NCI-H446 (cell line): ENCODE measurements around the gene HS3ST4.
A peak's percentile ranks its signal among the peaks of the same experiment; 100 is the strongest.

Experiments used
- DNase-seq, 2 experiments: peaks; one replicate each; lab custom pipeline; 2025; lab: John Stamatoyannopoulos, UW

The HS3ST4 gene

DNA sequence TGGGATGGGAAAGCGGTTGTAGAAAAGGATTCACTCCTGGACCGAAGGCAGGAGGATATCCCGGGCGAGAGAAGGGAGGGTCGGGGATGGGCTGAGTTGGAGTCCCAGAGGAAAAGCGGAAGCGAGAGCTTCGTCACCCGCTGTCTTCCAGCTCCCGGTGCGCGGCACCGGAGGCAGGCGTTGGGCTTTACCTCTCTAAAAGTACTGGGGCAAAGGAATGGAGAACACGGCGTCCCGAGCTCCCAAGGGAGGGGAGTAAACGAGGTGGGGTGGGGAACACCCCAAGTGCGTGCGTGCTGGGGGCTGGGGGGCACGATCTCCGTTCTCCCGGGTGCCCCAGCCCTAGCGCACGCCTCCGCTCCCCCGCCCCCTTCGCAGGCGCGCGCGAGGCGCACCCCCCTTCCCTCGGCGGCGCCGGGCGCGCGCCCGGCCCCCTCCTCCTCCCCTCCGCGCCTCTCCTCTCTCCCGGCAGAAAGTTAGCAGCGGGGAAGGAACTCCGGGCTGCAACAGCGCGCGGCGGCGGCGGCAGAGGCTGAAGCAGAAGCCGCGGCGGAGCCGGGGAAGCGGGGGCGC is at the start of gene HS3ST4:
TSS of gene HS3ST4 (plus strand) at position 441 of the 573 bp plus-strand sequence.
- DNase-seq = no peak

DNA sequence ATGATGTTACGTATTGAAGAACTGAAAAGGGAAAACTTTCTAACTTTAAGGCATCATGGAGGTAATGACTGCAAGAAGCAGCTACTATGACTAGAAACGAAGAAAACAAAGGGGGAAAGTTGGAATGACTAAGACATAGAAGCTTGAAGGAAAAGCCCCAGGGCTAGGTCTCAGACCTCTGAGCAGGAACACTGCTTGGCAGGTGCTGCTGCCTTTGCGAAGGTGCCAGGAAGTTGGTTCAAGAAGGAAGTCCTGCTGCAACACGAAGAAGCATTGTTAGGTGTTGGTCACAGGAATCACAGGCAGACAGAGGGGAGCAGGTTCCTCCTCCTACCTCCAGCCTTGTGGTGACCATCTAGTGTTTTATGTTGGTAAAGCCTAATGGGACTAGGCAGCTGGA is 48.1 kb upstream of the HS3ST4 start:
- no peak for DNase-seq

DNA sequence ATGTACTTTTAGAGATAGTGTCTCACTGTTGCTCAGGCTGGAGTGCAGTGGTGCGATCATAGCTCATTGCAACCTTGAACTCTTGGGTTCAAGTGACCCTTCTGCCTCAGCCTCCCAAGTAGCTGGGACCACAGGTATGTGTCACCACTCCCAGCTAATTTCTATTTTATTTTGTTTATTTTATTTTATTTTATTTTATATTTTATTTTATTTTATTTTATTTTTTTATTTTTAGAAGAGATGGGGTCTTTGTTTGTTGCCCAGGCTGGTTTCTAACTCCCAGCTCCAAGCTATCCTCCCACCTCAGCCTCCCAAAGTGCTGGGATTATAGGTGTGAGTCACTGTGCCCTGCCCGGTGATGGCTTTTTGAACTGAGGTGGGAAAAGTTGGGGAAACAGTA is 35.1 kb upstream of the HS3ST4 start:
- DNase-seq = no peak

DNA sequence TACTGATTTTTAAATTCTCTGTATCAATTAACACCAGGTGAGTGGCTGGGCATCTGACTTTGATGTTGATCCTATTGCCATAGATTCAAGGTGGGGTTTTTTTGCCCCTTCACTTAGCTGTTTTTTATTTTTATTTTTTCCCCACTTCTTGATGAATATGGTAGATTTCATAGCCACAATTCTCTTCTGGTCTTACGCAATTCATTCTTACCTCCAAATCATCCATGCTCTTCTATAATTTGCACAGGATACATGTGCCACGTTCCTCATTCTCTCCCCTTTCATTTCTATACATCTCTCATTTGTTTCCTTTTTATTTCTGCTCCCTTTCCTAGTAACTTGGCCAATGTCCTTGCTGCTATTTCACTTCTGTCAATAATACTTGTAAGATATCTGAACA is 14.9 kb upstream of the HS3ST4 start:
- no peak for DNase-seq

DNA sequence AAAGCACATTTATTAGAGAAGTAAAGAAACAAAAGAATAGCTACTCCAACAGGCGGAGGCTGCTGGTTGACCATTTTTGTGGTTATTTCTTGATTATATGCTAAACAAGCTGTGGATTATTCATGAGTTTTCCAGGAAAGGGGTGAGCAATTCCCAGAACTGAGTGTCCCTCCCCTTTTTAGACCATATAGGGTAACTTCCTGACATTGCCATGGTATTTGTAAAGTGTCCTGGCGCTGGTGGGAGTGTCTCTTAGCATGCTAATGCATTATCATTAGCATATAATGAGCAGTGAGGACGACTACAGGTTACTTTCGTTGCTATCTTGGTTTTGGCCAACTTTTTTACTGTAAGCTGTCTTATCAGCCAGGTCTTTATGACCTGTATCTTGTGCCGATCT is 12.2 kb upstream of the HS3ST4 start:
- DNase-seq = no peak

DNA sequence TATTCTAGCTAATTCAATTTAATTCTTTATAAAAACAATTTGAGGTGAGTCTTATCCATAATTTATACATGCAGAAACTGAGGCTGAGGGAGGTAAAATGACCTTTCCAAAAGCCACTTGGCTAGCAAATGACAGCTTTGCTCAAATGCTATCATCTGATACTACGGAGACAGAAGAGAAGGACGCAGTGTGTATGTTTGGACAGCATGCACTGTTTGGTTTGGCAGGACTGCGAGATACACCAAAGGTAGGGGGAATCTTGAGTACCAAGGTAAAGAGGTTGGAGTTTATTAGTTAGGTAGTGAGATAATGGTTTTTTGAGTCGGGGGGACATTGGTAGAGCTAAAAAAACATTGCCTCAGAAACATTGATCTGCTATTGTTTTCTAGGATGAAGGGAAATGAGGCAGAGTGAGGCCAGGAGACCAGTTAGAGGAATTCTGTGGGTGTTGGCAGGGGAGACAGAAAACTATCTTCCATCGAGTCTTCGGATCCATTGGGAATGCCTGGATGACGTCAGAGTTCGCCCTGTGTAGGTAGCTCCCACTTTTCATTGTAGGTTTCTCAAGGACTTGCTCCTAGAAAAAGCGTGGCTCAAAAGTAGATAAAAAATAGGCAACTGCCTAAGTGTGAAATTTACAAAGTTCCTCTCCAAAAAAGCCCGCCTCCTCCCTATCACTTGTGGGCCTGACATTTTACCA is 2.5 kb upstream of the HS3ST4 start:
- no peak for DNase-seq

DNA sequence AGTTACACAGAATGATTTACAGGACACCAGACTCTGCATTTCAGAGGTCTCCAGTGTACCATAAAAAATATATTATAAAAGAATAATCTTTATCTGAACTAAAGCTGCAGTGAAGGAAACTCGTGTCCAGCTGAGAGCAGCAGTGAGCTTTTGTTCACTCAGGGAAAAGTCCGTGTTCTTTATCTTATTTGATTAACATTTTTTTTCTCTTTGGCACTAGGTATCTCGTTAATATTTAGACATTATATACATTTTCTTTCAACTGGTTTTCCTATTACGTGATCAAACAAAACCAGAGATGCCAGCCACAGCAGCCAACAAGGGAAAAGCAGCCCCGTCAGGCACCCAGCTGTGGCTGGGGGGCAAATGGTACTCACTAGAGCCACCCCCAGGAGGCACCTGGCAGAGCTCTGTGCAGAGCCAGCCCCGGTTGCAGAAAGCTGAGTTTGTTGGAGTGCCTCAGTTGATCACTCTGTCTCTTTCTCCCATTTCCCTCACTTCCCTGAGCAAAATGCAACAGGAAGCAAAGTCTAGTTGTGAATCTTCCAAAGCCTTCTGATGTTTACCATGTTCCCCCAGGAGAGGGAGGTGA is 1.1 kb upstream of the HS3ST4 start:
- DNase-seq = no peak

DNA sequence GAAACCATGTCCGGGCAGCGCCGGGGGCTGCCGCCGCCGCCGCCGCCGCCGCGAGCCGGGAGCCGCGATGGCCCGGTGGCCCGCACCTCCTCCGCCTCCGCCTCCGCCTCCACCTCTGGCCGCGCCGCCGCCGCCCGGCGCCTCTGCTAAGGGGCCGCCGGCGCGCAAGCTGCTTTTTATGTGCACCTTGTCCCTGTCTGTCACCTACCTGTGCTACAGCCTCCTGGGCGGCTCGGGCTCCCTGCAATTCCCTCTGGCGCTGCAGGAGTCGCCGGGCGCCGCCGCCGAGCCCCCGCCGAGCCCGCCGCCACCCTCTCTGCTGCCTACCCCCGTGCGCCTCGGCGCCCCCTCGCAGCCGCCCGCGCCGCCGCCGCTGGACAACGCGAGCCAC is 587 bp downstream of the HS3ST4 start:
- DNase-seq = no peak

DNA sequence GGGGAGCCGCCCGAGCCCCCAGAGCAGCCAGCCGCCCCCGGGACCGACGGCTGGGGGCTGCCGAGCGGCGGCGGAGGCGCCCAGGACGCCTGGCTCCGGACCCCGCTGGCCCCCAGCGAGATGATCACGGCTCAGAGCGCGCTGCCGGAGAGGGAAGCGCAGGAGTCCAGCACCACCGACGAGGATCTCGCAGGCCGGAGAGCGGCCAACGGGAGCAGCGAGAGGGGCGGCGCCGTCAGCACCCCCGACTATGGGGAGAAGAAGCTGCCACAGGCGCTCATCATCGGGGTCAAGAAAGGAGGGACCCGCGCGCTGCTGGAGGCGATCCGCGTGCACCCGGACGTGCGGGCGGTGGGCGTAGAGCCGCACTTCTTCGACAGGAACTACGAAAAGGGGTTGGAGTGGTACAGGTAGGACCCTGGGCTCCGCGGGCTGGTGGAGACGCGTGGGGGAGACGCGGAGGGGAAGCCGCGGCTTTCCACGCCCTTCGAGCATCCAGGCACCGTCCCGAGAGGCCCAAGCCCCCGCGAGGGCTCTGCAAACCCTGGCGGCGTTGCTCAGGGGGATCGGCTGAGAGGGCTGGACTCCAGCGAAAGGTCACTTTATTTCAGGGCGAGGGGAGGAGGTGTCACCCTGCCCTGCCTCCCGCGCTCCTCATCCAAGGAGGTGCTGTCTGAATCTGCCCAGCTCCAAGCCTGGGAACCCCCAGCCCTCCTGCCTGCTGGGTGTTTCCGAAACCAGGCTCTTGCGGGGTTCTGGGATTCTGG is 1.2 kb downstream of the HS3ST4 start:
- DNase-seq = no peak

DNA sequence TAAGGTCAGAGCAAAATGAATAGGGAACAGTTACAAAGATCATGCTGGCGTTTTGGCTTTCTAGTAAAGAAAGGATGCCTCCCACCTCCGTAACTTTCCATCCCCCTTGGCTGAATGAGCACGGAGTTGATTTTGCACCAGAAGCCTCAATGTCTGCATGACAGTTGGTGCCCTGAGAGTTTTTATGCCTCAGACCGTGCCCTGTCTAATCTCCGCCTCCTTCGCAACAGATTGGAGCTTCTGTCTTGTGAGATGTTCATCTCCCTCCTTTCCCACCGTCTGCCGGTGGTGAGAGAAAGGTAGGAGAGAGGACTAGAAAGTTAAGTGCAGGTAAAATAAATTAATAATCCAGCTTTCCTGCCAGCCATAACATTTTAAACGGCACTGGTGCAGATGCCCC is 1.9 kb downstream of the HS3ST4 start:
- no peak for DNase-seq

DNA sequence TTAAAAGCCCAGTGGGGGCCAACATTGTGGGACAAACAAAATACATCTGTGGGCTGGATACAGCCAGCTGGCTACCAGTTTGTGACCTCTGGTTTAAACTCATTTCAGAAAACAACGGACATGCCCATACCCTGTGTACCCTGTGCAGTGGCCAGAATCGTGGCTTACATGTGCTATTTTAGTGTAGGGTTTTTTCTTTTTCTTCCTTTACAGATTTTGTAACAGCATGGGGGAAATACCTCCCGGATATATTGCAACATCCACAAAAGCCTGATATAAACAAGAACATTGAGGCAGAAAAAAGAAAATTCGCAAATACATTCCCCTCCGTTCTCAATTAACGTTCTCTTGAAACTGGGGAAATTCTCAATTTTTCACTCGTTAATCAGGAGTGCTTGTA is 7.3 kb downstream of the HS3ST4 start:
- DNase-seq = no peak

DNA sequence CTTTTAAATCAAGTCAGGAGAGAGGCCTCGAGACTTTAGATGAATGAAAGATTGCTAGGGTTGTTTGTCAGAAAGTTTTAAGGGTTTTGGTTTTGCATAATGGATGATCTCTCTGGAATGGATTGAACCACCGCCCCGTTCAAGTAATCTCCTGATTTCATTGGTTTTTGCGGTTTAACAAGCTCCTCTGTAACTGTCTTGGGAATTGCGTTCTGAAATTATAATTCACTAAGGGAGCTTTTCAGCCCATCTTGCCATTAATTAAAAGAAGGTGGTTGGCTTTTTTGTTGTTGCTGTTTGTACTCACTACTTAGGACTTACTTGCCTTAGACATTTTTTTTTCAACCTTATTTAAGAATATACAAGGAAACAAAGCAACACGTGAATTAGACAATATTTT is 8.8 kb downstream of the HS3ST4 start:
- no peak for DNase-seq

DNA sequence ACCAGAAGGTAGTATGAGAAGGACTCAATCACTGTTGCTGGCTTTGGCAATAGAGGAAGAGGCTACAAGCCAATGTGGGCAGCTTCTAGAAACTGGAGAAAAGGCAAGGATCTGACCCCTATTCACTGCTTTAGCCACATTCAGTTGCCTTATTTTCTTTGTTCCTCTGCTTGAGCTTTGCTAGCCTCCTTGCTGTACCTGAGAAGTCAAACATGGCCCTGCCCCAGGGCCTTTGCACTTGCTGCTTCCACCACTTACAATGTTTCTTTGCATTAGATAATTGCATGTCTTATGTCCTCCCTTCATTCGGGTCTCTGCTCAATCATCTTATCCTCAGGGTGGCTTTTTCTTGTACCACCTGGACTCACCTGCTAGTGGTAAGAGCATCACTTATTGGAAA is 15.8 kb downstream of the HS3ST4 start:
- no peak for DNase-seq

DNA sequence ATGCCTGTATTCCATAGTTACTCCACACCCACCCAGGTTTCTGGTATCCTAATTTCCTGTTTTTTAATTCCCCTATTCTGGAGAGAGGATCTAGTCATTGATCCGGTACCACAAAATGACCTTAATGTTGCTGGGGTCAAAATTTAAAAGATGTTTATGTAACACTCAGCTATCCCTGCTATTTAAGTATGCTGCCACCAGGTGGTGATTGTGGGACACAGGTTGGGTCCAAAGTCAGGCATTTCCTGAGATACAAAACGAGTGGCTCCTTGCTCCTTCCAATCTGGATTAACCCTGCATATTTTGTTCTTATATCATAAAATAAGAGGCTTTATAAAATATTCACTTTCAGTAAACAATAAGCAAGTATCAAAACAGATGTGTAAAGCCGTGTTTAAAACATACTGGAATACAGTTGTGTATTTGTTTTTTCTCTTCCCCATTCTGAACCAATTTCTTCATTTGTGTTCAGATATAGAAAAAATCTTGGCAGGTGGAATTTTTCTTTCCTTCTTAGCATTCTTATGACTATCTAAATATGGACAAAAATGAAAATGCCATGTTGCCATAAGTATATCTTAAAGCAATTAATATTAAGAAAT is 16.3 kb downstream of the HS3ST4 start:
- peak in 1 of 2 experiments; percentile 21 for DNase-seq

DNA sequence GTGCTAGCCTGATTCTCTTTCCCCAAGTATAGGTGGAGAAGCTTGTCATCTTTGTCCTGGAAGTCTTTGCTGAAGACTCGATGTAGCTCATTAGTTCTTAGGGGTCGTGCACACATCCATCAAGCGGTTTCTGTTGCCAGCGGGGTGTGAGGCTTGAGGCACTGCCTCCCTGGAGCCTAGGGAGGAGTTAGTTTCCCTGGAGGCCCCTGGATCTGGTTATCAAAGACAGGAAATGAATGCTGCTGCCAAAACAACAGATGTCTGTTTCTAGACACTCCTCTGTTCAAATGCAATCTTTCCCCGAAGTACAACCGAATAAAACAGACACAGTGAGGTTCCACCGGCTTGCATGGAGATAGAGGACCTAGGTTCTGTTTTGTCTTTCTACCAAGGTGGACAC is 17.5 kb downstream of the HS3ST4 start:
- DNase-seq = no peak

DNA sequence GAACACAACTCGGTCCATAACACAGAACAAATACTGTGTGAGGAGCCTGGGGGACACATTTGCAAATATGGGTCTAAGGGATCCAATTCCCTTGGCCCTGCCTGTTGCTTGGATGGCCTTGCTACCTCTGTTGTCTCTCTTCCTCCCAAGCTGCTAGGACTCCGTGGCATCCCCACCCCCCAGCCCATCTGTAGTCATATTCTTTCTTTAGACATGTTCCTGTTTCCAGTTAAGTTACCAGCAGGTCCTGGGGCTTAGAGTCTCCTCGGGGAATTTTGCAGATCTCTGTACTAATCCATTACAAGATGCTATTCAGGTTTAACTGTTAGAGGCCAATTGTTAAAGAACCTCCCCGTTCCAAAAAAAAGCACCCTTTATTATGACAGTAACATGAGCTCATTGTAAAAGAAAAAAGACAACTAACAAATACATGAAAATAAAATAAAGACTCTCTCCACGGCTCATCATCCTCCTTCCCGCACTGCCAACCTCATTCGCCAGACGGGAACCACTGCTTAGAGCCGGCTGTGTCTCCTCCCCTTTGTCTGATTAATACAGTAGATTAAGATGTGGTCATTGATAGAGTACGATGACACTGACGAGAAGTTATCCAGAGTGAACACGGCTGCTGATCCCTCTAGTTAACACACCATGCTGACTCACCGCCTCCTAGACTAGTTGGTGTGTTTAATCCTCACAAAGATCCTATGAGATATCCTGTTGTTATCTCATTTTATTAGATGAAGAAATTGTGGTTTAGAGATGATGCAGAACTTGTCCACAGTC is 22.2 kb downstream of the HS3ST4 start:
- DNase-seq = no peak

DNA sequence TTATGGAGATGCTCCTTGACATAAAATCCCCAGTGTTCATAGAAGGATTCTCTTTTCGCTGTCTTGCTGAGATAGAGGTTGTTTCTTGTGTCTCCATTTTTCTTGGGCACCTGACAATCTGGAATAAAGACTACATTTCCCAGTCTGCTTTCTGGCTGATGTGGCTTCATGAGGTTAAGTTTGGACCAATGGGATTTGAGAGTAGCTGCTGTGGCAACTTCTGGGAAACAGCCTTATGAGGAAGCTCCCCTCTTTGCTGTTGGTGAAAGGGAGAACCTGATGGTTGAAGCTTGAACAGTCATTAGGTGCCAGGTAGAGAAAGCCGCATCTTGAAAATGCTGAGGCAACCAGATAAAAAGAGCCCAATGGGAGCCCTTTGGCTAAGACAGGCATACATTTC is 24.4 kb downstream of the HS3ST4 start:
- DNase-seq = no peak

DNA sequence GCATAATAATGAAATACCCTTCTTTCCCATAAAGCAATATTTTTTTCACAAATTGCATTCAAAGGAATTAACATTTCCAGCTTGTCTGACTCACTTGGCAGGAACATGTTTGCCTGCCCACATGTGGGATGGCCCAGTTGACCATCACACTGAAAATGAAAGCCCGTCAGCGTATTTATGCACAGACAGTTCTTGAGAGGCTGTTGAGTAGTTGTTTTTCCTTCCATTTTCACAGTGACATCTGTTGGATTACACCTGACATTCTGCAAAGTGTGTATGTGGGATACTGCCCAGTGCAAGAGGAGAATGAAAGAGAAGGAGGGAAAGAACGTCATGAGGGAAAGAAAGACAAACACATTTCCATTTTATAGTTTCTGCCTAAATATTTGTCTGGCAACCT is 29.7 kb downstream of the HS3ST4 start:
- DNase-seq = no peak

DNA sequence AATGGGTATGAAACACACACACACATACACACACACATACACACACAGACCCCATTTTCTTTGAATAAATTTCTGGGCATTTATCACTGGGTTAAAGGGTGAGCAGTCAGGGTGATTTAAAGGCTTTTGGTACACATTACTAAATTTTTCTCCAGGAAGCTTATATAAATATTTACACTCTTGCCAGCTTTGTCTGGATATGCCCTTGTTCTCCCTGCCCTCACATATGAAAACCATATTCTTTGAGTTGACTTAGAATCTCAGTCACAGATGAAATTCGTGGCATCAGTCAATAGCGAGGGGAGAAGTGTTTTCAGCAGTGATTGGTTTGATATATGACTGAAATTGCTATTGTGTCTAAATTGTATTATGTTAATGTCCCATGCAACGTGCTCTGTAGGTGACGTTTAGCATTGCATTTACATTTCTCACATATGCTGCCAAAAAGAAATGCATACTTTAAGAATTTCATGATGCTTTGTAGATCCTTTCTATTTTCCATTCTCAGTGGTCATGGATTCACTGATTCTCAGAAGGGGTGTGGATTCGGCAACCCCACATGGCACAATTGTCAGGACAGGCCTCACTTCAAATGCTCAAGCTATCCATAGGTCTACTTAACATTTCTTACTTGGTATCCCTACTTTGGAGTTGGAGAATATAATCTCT is 34.8 kb downstream of the HS3ST4 start:
- no peak for DNase-seq

DNA sequence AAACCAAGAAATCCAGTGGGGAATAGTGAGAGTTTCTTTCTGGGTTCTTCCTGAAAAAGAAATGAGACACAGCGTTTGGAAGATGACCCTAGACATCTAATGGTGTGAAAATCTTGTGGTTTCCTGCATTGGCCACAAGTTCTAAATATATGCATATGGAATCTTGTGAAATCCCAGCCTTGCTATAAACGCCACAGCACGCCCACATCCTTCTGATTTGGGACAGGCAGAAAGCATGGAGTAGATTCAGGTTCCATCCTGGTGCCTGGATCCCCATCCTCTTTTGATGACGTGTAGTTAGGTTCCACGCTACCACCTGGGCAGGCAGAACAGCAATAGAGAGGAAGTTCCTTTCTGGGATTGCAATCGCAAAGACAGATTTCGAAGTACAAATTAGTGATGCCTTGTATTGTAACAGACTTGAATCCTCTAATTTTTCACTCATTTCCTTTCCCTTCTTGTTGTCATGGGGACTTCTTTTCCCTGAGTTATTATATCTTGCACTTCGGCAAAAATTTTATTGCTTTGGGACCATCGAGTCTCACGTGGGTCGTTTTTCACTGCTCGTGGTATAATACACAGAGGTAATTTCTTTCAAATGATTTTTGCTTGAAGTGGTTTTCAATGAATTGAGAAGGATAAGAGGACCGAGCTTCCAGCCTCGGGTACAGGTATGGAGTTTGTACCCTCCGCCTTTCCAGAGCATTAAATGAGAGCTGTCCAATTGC is 37.6 kb downstream of the HS3ST4 start:
- no peak for DNase-seq

DNA sequence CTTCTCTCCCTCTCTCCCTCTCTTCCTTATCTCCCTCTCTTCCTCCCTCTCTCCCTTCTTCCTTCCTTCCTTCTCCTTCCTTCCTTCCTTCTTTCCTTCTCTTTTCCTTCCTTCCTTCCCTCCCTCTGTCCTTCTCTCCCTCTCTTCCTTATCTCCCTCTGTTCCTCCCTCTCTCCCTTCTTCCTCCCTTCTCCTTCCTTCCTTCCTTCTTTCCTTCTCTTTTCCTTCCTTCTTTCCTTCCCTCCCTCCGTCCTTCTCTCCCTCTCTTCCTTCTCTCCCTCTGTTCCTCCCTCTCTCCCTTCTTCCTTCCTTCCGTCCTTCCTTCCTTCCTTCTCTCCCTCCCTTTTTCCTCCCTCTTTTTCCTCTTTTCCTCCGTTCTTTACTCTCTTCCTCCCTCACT is 38.6 kb downstream of the HS3ST4 start:
- no peak for DNase-seq
